HT1080 (cell line): ENCODE data around the gene NTM. TPM values are rescaled to one million over a fixed set of nuclear protein-coding genes. Genes with fewer than 3 reads are reported as not detected.
"Not testable (repeated sequence)": the region's sequence is repeated elsewhere in the genome, so short reads cannot be mapped to it uniquely, and the experiment has no call there.

Experiments
- DNase-seq: peaks from one replicate; pipeline ENCODE4 v3.0.0-alpha.2; 2015; ENCODE audit warnings: low read depth
- total RNA-seq: library from RNA; depleted of rRNA; stranded (reverse); fragments of >200 nt; shearing (Covaris generic); gene quantifications from 2 replicates; pipeline ENCODE4 v1.2.3, GENCODE V29; 2014

The NTM gene
- total RNA-seq, 1 experiment from 2014 or later, result 65.7 TPM

DNA sequence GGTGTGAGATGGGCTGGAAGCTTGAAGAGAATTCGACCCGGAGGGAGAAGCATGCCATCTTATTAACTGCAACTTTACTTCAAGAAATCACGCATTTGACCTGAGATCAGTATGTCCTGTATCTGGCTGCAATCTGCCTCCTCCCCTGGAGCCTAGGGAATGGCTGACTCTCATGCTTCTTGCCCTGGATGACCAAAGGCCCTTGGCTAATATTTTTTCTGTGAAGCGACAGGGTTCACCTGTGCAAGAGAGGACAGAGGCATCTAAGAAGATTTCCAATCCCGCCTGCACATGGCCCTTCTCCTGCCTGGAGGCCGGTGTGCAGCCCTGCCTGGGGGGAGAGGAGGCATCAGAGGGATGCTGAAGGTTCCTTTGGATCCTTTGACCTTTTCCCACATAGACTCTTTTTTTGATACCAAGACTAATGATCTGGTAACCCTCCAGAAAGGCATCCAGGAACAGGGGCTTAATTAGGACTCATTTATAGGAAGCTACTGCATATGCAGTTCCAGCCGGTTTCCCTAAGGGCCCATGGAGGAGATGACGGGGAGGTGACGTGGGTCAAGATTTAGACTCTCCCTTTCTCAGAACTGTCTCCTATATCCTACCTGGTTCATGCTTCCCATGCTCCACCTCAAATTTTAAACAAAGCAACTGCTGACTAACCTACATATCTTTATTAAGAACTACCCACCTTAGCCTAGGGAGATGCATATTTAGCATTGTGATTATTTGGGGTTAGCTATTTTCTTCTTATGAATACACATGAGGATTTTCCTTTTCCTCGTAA is 50.8 kb downstream of the NTM start:
- no peak for DNase-seq

- DNase-seq, result no peak
Observed at GRCh38 chr11:131422029-131422428, 51.6 kb downstream of the NTM start.

DNA sequence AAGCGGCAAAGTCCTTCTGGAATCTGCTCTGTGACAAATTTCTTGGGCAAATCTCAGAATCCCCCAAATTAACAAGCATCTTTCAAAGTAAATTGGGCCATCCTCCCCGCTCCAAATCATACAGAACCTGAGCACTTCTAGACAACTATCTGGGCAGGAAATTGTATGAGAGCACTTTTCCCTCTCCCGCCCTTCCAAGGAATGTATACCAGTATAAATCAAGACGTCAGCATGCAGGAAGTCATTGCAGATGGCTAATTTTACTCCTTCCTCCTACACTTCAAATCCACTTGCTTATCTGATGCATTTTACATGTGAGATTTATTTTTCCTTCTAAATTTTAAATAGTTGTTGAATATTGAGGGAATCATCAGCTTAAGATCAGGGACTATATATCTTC is 52.1 kb downstream of the NTM start:
- DNase-seq, result peak; percentile 50

DNA sequence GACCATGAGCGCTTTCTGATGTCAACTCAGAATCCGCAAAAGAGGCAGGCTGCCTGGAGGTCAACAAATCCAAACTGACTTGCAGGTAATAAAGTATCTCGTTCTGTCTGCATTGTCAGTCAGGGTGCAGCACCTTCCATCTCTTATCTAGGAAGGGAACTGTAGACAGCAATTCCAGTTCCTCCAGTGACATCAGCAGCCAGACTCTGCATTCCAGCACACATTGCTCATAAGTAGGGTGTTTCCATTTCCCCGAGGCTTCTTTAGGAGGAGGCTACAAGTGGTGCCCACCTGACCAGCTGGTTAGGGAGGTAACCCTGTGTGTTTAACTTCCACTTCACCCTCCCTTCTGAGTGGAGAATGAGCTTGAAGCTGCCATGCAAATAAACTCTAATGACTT is 53.3 kb downstream of the NTM start:
- peak; percentile 76 for DNase-seq

DNA sequence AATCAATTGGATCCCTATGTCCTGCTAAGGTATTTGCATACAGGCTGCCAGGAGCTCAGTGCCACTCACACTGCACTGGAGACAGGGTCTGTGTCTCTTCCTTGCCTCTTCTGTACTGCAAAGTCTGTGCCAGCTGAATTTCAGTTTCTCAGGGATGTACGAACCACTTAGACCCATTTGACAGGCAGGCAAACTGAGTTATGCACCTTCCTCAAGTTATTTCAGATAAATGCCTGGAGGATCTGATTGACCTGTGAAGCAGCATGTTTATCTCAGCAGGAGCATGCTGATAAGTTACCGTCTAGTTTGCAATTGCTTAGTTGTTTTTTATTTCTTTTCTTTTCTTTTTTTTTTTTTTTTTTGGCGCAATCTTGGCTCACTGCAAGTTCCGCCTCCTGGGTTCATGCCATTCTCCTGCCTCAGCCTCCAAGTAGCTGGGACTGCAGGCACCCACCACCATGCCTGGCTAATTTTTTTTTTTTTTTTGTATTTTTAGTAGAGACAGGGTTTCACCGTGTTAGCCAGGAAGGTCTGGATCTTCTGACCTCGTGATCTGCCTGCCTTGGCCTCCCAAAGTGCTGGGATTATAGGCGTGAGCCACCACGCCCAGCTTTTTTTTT is 54.0 kb downstream of the NTM start:
- DNase-seq, result not testable (repeated sequence)

DNA sequence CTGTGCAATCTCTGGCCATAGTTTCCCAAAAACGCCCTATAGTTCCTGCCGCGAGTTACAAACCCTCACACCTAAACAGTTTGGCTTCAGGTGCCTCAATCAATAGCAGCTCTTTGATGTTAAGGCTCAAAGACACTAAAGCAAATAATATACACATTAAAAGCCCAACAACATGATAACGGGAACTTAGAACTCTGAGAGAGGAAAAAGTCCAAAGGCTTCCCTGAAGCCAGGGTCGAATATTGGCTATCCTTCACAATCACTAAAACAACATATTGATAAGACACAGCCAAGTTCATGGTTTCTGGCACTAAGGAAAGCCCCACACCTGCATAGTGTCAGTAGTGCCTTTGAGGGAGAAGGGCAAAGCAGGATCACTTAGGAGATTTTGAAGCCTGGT is 54.9 kb downstream of the NTM start:
- DNase-seq, result no peak

DNA sequence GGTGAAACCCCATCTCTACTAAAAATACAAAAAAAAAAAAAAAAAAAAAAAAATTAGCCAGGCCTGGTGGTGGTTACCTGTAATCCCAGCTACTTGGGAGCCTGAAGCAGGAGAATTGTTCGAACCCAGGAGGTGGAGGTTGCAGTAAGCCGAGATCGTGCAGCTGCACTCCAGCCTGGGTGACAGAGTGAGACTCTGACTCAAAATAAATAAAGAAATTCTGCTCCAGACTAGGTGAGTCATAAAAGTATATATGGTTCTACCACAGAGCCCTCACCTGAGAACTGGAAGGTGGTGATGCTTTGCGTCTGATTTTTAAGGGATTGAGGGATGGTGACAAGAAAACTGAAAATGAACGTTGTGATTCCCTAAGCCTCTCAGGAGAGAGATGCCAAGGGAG is 58.4 kb downstream of the NTM start:
- DNase-seq, result peak; percentile 63

- DNase-seq, result peak; percentile 62
Observed at GRCh38 chr11:131430473-131431208, 60.2 kb downstream of the NTM start.

DNA sequence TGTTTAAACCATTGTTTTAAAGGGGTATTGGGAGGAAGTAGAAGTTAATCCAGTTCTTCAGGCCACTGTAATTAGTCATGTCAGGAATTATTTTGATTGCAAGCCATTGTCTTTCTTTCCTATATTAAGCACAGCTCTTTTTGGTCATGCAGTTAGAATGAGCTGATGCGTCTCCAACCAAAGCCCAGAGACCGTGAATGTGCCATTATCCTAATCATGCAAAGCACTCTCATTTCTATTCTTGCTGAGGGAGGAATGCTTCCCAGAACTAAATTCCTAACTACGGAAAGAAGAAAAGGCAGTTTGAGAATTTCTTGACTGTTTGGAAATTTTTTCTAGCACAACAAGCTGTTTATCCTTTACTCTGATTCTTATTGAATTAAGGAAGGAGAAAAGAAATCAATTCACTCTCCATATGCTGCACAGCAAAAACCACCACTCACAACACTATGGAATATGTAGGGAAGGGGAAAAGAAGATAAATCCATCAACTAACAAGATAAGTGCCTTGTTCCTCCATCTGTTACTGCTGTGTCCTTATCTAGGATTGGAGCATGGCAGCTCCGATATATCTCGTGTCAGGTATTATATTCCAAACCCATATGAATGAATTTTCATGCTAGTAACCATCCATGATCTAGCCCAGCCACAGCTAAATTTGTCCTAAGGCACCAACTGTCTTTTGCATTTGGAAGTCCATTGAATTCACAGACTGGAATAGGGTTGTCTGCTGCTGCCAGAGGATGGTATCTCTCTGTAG is 70.8 kb downstream of the NTM start:
- DNase-seq, result no peak

DNA sequence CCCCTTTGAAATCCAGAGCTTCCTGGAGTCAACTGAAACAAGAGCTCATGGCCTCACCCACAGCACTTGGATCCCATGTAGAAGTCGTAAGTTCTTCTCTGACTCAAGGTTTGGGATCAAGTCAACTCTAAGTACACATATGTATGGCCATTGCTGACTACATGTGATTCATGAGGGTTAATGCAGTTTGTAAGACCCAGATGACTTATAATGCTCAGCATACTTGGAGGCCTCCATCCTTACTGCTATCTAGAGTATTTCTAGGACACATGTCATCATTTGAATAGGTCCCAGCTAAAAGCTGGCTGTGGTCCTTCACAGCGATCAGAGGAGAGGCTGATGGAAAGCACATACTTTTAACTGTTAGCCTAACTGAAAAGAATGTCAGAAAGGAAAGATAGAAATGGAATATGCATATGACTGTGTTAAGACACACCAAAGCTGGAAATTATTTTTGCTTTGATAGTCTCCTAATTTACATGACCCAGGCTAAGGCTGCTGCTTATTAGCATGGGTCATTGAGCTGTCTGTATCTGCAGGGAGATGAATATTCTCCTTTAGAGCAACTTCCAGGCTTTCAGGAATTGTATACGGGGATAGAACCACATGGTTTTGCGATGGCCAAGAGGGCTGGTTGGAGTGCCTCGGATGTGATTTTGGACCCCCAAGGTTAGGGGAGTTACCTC is 76.3 kb downstream of the NTM start:
- no peak for DNase-seq

- DNase-seq, result no peak
Observed at GRCh38 chr11:131447277-131447815, 76.9 kb downstream of the NTM start.

DNA sequence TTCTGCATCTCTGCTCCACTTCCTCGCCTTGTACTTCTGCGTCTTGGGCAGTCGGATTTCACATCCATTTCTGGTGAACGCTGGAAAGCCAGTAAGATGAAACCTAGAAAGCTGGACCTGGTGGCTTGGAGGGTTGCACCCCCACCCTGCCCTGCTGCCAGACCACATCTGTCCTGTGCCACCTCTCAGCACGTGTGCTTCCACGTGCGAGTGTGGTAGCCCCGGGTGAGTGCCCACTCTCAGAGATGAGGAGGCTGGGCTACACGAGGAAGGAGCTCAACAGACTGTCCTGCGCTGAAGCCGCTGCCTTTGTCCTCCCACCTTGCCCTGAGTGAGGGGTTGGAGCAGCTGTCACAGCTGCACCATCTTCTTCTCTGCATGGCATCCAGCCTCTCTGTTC is 77.5 kb downstream of the NTM start:
- DNase-seq, result no peak

DNA sequence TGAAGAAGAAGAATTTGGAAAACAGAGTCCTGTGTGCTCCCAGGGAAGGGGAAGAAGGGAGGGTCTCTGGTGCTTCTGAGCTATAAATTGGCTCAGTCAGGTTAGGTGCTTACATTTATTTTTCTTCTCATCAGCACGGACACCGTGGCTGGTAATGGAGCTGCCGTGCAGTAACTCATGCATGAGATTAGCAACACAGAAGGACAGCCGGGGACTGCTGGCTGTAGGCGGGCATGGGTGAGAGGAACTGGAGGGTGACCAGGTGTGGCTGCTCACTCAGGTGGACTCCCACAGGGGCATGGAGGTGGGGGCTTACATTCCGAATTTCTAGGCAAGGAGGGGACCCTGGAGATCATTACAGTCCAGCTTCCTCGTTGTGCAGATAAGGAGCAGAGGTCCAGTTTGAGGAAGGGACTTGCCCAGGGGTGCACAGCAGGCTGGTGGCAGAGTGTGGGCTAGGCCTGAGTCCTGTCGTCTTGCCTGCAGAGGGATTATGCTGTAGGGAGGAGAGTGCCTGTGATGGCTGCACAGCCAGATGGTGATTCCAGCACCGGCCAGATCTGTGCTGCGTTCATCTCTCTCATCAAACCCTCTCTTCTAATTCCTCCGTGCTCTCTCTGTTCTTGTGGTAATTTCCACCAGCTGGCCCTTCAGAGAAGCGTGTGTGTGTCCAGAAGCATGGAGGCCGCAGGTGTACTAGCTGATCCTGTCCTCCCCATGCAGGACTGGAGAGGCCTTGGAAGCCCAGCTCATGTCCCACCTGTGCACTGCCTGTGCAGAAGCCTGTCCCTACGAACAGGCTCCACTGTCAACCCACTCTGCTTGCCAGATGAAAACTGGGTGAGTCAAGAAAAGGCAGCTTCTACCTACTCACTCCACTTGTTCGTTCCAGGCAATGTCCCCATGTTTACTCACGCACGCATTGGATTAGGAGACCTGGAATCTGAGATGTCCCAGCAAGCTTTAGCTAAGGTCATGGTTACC is 78.9 kb downstream of the NTM start:
- no peak for DNase-seq

DNA sequence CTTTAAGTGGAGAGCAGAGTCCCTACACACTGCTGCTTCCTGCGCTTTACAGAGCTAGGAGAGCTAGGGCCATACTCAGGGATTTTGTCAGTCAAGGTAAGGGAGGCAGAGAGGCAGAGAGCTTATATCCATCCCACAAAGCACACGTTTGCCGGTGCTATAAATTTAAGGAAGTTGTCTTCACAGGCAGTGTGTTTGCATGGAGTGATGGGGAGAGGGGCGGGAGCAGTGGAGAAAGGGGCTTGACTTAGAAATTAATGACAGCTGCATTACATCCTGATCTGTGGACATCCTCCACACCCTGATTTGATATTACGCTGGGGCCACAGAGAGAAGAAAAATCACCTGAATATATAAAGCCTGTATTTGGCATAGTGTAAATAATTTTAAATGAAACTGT is 84.1 kb downstream of the NTM start:
- DNase-seq, result no peak

GRCh38 chr11:131454989-131455388 is 84.6 kb downstream of the NTM start:
- DNase-seq, result no peak

DNA sequence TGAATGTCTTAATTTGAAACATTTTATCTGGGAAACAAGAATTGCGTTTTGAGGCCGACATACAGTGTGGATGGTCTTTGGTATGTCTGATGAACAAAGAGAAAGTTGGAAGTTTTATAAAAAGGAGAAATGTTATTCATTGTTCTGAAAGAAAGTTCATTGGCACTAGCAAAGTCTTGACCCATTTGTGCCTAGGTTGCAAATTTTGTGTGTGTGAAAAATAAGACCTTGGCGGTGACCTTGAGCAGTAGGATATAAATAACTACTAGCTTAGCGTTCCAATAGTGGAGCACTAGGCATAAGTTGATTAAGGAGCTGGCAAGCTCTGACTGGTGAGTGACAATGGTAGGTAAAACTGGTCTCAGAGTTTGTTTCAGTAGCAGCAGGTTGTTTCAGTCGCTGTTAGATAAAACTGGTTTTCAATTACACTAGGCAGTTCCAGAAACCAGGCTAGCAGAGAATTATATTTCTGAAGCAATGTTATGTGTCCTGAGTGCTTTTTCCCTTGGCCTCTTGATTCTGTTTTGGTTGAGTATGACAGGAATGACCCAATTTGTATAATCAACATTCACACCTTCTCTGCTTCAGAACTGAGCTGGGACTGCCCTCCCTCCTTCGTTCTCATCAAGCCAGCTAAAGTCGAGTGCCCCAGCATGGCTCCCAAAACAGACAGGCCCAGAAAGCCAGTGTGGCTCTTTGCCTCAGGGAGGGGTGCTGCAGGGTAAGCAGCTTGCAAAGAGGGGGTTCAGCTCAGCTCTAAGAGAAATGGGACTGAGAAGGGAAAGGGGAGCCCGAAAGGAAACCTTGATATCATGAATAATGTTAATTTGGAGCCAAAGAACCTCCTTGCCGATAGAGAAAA is 85.7 kb downstream of the NTM start:
- no peak for DNase-seq

GRCh38 chr11:131457163-131457562 is 86.7 kb downstream of the NTM start:
- no peak for DNase-seq

DNA sequence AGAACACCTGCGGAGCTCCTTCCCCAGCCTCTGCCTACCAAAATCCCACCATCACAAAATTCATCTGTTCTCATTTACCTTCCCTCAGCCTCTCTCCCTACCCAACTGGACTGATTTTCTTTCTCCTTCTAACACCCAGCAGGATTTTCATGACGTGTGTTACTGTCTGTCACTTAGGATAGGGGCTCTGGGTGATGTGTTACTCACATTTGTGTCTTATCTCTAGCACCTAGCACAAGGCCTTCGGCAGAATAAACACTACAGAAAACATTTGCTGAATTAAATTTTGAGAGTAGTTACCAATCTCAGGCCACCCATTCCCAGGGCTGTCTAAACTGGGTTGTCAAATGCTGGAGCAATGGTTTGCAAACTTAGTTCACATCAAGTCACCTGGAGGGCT is 88.0 kb downstream of the NTM start:
- no peak for DNase-seq

DNA sequence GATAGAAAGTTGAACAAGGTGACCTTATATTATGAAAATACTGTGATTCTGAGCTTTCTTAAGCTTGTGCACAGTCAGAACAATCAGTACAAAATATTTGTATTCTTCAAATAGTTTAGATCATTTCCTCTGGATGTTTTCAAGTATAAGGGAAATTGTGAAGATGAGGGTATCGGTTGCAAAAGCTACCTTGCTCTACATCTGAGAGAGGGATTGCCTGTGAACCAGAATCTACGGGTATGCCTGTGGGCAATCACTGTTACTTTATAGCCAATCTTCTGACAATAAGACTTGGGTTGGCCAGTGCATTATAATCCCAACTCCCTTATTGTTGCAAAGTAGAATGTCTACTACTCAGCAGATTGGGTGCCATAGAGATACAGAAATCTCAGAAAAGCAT is 90.5 kb downstream of the NTM start:
- DNase-seq, result no peak
